H7 (cell line): ENCODE data around the gene EFCAB8. TPM values are rescaled to one million over a fixed set of nuclear protein-coding genes. Genes with fewer than 3 reads are reported as not detected.

Source experiments
- DNase-seq: peaks from one replicate; pipeline ENCODE4 v3.0.0; 2012
- H3K27me3 ChIP-seq: 2 replicates; pipeline ENCODE4 v1.6.0; 2011; ENCODE audit warnings: mild to moderate bottlenecking, low read length; ENCODE audit not compliant: control insufficient read depth, insufficient read depth
- H3K36me3 ChIP-seq: replicated peaks from 2 replicates; pipeline ENCODE4 v1.5.1; 2011; ENCODE audit warnings: low read length; ENCODE audit not compliant: control insufficient read depth, insufficient read depth
- H3K4me3 ChIP-seq: 2 replicates; pipeline ENCODE4 v1.5.1; 2011; ENCODE audit warnings: low read depth, mild to moderate bottlenecking, control low read depth, low read length, moderate library complexity; ENCODE audit not compliant: insufficient read depth
- total RNA-seq: library from RNA; depleted of rRNA; stranded (reverse); fragments of >200 nt; shearing (Covaris generic); gene quantifications from 2 replicates; pipeline ENCODE4 v1.2.3, GENCODE V29; 2014

EFCAB8 gene
- total RNA-seq, 1 experiment from 2014 or later = 0.17 TPM

DNA sequence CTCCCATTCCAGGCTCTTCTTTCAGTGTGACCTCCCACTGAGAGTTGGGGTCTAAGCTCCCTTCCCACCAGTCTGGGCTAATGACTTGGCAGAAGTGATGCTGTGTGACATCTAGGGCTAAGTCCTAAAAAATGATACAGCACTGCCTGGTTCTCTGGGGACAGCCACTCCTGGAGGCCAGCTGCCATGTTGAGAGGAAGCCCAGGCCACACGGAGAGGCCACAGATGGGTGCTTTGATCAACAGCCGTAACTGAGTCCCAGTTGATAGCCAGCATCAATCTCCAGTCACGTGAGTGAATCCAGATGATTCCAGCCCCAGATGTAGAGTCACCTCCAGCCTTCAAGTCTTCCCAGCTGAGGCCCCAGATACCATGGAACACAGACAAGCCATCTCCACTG is 131.7 kb downstream of the EFCAB8 start:
- H3K36me3 ChIP-seq = no peaks in the 10 kb centered on the region
- no peak for DNase-seq
- no peak overlapping the region for H3K4me3 ChIP-seq
- H3K27me3 ChIP-seq = no peaks in the 10 kb centered on the region

DNA sequence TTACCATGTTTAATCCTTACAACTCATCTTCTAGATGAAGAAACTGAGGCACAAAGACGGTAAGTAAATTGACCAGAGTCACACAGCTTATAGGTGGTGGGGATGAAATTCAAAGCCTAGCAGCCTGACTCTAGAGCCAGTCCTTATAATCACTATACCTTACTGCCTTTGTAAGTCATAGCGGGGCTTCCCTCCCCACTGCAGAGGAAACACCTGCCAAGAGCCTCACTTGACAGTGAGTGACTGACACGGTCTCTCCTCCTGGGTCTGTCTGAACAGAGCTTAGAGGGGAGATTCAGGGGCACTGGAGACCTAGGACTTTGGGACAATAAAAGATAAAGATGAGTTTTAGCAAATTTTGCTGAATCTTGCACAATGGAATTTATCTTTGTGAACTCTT is 132.7 kb downstream of the EFCAB8 start:
- DNase-seq = no peak
- H3K4me3 ChIP-seq = no peak overlapping the region

DNA sequence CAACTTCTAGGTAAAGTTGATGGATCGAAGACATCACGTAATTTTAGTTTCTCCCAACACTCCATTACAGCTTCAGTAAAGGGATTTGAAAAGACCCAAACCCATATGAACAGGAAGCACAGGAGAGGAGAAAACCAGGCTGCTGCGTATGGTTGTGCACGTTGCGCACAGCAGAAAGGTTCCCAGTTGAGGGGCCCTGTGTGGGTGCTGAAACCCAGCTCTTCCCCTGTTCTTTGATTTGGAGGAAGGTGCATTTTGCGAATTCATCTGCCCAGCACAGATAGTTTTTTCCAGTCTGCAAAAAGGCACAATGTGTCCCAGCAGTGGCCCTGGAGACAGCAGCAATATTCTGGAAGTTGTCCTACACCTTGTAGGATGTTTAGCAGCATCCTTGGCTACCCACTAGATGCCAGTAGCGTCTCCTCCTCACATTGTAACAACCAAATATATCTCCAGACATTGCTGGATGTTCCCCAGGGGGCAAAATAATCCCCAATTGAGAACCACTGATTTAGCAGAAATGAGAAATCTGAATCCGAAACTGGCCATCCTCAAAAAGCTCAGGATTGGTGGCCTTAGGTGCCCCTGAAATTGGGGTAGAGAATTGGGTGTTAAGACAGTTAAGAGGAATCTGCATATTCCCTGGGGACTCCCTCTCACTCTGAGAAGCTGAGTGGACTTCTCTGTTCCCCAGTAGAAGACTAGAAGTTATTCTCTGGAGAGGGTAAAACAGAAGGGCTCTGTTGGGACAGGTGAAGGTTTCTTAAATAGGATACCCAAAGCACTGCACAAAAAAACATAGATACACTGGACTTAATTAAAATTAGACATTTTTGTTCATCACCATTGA is 133.3 kb downstream of the EFCAB8 start:
- Histone ChIP-seq H3K27me3 (no peaks in the 10 kb centered on the region), H3K36me3 (no peaks in the 10 kb centered on the region), H3K4me3 (no peak overlapping the region)
- no peak for DNase-seq

More for the DNA sequence above, 132.7 kb downstream of the EFCAB8 start:
- Histone ChIP-seq H3K27me3 (no peaks in the 10 kb centered on the region), H3K36me3 (no peaks in the 10 kb centered on the region)

DNA sequence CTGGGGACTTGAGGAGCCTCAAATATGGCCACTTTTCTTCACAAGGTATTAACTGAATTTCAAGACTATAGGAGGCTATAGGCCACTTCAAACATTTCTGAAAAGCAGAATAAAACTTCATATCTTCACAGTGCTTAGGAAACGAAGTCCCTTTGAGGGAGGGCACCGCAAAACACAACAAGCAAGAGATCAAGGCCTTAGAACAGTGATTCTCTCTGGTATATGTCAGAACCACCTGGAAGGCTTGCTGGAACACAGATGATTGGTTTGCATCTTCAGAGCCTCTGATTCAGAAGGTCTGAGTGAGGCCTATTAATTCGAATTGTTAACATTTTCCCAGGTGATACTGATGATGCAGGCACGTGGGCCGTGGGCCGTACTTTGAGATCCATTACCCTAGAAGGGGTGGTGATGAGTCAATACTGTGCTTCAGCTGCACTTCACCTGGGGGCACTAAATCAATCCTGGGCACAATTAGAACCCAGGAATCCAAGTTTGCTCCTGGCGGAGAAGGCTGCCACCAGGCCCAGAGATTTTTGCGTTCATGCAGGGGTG is 134.8 kb downstream of the EFCAB8 start:
- no peaks in the 10 kb centered on the region for H3K27me3 ChIP-seq
- DNase-seq = no peak
- H3K36me3 ChIP-seq = no peaks in the 10 kb centered on the region
- no peak overlapping the region for H3K4me3 ChIP-seq

DNA sequence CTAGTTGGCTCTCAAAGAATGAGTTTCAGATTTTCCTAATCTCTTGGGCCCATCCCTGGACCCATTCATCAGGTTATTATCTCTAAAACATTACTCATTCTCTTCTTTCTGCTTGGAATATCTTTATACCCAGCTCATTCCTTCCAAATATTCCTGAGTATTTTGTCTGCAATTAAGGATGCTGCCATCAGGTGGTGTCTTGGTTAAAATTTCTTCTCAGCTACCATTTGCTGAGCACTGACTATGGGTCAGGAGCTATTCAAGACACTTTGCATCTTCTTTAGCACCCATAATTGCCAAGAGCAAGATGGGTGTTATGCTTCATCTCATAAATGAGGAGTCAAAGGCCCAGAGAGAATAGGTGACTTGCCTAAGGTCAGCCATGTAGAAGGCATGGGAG is 137.1 kb downstream of the EFCAB8 start:
- Histone ChIP-seq H3K27me3 (no peaks in the 10 kb centered on the region), H3K36me3 (no peaks in the 10 kb centered on the region), H3K4me3 (no peak overlapping the region)
- DNase-seq = no peak

DNA sequence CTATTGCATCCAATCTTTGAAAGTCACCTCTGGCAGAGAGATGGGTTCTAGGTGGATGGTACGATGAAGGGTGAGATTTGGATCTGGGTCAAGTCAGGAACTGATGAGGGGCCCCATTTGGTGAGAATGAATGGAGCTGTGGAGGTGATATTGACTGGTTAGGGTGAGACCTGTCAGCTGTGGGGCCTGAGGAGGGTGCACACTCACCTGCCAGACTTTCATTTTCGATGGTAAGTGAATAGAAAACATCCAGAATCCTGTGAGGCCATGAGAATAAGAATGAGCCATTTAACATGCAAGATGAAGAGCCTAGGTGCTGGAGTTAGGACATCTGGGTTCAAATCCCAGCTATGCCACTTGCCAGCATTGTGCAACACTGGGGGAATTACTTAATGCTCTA is 138.7 kb downstream of the EFCAB8 start:
- DNase-seq = no peak
- H3K27me3 ChIP-seq = no peaks in the 10 kb centered on the region
- H3K36me3 ChIP-seq = no peaks in the 10 kb centered on the region
- no peak overlapping the region for H3K4me3 ChIP-seq

DNA sequence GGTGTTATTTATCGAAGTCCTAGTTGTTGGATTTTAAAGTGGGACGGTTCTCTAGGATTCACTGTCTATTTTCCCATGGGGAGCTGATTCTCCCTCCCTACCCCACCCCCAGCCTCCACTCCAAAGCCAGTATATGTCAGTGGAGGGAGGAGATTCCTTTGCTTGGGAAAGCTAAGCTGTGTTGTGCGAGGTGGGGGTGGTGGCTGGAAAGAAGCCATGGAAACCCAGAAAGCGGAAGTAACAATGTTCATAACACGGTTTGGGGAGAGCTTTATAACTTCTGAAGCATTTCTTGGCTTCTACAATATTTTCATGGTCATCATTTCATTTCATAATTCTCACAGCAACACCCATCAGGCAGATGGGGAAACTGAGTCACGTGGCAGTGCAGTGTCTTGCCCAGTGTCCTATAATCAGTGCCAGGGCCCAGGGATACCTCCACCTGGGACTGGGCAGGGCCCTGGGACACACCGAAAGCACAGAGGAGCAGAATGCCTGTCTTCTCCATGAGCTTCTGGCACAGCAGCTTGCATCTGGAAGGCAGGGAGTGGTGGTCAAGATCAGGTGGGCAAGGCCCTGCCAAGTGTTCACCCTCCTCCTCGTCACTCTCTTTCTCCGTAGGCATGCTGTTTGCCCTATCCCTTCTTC is 141.0 kb downstream of the EFCAB8 start:
- no peaks in the 10 kb centered on the region for H3K36me3 ChIP-seq
- DNase-seq = no peak
- no peak overlapping the region for H3K4me3 ChIP-seq
- H3K27me3 ChIP-seq = no peaks in the 10 kb centered on the region

DNA sequence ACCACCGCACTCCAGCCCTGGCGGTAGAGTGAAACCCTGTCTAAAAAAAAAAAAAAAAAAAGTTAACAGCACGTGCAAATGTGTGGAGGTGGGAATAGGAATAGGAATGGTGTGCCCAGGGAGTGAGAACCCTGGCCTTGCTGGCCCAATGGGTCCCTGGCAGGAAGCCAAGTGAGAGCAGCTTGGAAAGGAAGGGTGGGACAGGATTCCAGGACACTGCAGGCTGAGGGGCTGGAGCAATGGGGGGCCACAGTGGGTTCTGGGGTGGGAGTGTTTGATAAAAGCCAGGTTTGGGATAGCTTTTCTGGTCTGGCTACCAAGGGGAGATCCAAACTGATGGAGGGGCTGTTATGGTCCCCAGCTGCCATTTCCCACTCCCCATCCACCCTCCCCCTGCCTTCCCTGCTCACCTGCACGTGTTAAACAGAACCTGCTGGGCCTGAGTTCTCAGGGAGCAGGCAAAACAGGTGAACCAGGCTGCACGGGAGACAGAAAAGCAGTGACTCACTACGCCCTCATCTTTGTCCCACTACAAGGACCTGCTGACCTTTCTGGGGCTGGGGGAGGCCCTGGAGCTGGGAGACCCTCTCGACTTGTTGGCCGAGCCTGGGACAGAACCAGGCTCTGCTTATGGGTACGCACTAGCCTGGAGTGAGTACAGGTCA is 142.2 kb downstream of the EFCAB8 start:
- Histone ChIP-seq H3K4me3 (no peak overlapping the region), H3K27me3 (no peaks in the 10 kb centered on the region), H3K36me3 (no peaks in the 10 kb centered on the region)
- DNase-seq = no peak

DNA sequence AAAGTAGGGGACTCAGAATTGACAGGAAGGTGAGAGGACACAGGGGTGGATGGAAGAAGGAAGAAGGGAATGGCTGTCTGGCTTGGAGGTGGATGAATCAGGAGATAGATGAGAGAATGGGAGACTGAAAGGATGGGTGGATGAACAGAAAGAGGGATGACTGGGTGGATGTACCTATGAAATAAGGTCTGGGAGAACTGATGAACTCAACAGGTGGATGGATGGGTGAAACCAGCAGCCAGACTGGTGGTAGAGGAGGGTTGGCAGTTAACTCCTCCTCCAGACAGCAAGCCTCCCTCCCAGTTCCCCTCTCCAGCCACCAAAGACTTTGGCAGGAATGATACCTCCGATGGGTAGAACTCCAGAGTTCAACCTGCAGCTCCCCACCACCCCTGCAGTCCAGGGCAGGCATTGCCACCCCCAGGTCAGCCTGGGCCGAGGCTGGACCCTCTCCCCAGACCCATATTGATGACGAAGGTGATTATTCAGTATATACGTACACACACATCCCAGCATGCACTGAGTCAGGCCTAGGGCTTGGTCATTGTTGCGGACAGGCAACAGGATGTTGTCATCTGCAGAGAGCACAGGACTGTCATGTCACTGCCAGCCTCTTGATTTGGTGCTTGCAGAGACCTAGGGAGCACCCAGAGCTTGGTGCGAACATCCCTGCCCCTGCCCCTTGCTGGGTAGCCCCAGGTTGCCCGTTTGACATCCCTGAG is 143.5 kb downstream of the EFCAB8 start:
- no peaks in the 10 kb centered on the region for H3K36me3 ChIP-seq
- no peak overlapping the region for H3K4me3 ChIP-seq
- DNase-seq = no peak
- H3K27me3 ChIP-seq = no peaks in the 10 kb centered on the region

DNA sequence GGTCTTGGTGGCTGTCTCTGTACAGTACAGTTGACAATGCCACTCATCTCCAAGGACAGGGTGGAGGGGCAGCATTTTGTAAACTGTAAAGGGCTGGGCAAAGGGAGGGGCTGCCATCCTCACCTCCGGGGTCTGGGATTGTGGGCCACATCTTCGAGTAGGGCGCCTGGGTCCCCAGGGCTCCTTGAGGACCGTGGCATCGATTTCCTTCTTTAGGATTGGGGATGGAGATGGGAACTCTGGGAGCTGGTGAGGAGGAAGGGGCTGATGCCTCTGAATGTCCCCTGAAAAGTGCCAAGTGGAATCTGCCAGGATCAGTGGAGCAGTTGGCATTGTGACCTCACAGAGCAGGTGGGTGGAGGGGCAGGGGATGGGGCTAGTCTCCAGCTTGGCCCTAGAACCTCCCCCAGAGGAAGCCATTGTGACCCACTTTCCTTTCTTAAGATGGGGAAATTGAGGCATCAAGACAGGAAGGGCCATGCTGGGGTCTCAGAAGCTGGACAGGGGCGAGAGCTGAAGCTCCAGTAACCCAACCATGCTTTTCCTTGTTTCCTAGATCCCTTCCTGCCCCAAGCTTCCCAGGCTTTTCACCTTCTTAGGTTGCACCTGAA is 145.5 kb downstream of the EFCAB8 start, which contains the start of gene SUN5:
TSS of gene SUN5 (minus strand) at position 293 of the 611 bp plus-strand sequence. CDS start at position 200, 93 bp downstream.
- H3K36me3 ChIP-seq = no peaks in the 10 kb centered on the region
- no peak within 1 kb of the TSS for H3K4me3 ChIP-seq
- DNase-seq = no peak
- no peaks in the 10 kb centered on the region for H3K27me3 ChIP-seq

DNA sequence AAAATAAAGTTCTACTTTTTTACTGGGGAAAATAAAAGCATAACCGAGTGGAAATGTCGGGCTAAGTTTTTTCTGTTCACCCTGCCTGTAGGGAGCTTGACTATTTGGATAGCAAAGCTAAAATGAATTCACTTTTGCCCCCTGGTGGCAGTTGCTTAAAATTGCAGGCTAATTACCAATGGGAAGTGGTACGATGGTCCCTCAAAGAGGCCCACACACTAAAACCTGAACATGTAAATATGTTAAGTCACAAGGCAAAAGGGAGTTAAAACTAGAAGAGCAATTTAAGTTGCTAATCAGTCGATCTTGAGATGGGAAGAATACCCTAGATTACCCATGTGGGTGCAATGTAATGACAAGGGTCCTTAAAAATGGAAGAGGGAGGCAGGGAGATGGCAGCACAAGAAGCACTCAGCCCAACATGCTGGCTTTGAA is 146.4 kb downstream of the EFCAB8 start:
- H3K36me3 ChIP-seq = no peaks in the 10 kb centered on the region
- DNase-seq = peak; percentile 82
- H3K4me3 ChIP-seq = no peak overlapping the region
- H3K27me3 ChIP-seq = no peaks in the 10 kb centered on the region

DNA sequence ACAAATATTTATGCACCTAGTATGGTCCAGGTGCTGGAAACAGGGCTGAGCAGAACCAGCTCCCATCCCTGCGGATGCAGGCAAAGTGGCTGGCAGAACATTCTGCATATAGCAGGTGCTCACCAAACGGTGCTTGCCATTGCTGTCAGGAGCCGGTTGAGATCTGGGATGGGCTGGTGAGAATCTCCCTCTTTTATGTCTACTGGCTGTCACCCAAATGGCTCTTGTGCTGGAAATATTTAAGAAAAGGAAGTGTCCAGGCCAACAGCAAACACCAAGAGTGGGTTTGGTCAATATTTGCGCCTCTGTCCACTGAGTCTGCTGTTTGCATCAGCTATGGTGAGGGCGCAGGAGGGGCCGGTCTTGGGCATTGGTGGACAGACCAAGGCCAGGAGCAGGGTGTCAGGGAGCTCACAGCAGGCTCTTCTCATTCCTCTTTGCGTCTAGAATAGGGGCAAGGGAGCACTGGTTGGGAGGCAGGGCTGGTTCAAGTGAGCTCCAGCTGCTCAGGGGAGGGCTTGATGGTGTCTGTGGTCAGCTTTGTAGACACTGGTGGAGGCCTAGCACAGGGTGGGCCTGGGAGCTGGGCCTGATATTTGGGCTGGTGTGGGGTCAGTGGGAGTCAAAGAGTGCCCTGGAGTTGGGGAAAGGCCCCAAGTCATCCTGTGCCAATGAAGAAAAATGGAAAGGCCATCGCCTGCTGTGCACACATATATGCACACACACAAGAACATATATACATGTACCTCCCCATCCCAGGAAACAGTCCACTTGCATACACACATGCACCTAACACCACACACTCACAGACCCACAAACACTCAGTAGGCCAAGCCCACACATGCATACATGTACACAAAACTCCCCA is 147.4 kb downstream of the EFCAB8 start:
- Histone ChIP-seq H3K4me3 (no peak overlapping the region), H3K36me3 (no peaks in the 10 kb centered on the region), H3K27me3 (no peaks in the 10 kb centered on the region)
- DNase-seq = no peak

DNA sequence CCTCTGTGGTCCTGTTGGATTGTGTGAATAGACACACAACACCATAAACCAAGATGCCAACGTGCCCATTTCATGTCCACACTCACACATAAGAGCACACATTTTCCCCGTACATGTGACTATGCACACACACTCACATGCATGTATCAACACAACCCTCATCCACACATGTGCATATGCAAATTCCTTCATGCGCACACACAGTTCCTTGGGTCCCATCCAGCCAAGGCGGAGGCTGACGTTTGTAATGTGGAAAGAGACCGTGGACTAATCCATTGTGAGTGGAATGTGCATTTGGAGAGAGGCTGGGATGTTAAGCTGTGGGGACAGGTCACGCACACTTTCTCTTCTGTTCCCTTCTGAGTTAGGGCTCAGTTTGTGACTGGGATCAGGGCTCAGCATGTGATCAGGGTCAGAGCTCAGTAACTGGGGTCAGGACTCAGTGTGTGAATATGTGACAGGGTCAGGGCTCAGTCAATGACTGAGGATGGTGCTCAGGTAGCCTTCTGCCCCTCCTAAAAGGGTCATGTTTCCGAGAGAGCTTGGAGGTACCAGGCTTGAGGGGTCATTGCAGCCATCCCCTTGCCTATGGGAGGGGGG is 148.2 kb downstream of the EFCAB8 start:
- no peaks in the 10 kb centered on the region for H3K27me3 ChIP-seq
- no peaks in the 10 kb centered on the region for H3K36me3 ChIP-seq
- DNase-seq = no peak
- H3K4me3 ChIP-seq = no peak overlapping the region
